Stimulated activated naive CD8-positive, alpha-beta T cell treated with anti-CD3 and anti-CD28 coated beads, Interleukin-15, amount 100 ng/mL, for 72 hours (primary cell): Measurements from ENCODE around the gene RGS19.

Experiments used
- ATAC-seq: fragments of 150-1000 bp; cut with Tn5 transposase; 2 replicates; pipeline ENCODE4 v1.10.0; 2021; ENCODE audit warnings: mild to moderate bottlenecking, moderate library complexity
- DNase-seq, 2 donors: peaks; one replicate each; pipeline ENCODE4 v3.0.0; 2021 to 2022
- H3K27ac Mint-ChIP-seq, 2 donors: one replicate each; pipeline ENCODE4 v1.8.0; 2022; ENCODE audit warnings: mild to moderate bottlenecking in 2 of 2, mixed read lengths in 2 of 2, moderate library complexity in 2 of 2
- H3K27me3 Mint-ChIP-seq: one replicate; pipeline ENCODE4 v1.8.0; 2022; ENCODE audit warnings: mixed read lengths
- H3K4me1 Mint-ChIP-seq: one replicate; pipeline ENCODE4 v1.8.0; 2022; ENCODE audit warnings: mild to moderate bottlenecking, mixed read lengths
- H3K4me3 Mint-ChIP-seq, 2 donors: one replicate each; pipeline ENCODE4 v1.8.0; 2022; ENCODE audit warnings: mild to moderate bottlenecking in 2 of 2, mixed read lengths in 2 of 2, moderate library complexity in 1 of 2
- H3K9me3 Mint-ChIP-seq, 2 donors: one replicate each; pipeline ENCODE4 v1.8.0; 2022; ENCODE audit warnings: mixed read lengths in 2 of 2

Gene RGS19

DNA sequence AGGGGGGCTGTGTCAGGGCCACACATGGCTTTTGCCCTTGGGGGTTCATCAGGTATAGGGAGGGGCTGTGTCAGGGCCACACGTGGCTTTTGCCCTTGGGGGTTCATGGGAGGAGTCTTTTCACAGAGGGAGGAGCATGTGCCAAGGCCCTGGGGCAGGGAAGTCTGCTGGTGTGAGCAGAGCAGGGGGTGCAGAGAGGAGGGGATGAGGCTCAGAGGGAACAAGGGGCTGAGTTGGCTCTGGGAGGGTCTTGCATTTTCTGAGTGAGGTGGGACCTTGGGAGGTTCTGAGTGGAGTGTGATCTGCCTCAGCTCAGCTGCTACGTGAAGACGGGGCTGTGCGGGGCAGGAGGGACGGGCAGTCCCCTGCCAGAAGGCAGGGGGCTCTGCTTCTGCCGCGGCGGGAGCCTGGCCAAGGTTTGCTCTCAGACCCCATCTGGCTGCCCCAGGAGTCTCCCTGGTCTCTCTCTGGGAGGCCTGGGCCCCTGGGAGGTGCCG, 23.9 kb downstream of the RGS19 start:
- no peaks in the 10 kb centered on the region for H3K9me3 Mint-ChIP-seq
- peaks cover 63% of the 10 kb centered on the region for H3K4me1 Mint-ChIP-seq
- ATAC-seq (no peak), DNase-seq (no peak)
- H3K27me3 Mint-ChIP-seq: peaks cover 51% of the 10 kb centered on the region
- peak overlapping the region in 1 of 2 donors; percentile 74 for H3K27ac Mint-ChIP-seq
- H3K4me3 Mint-ChIP-seq: no peak overlapping the region

- H3K9me3 Mint-ChIP-seq: no peaks in the 10 kb centered on the region
- no peak for DNase-seq
- H3K4me3 Mint-ChIP-seq: no peak overlapping the region
- H3K27ac Mint-ChIP-seq: peak overlapping the region in 1 of 2 donors; percentile 33
- ATAC-seq: no peak
- H3K4me1 Mint-ChIP-seq: peaks cover 57% of the 10 kb centered on the region
- H3K27me3 Mint-ChIP-seq: peaks cover 64% of the 10 kb centered on the region
Observed at GRCh38 chr20:64053841-64054661, 25.3 kb downstream of the RGS19 start.

DNA sequence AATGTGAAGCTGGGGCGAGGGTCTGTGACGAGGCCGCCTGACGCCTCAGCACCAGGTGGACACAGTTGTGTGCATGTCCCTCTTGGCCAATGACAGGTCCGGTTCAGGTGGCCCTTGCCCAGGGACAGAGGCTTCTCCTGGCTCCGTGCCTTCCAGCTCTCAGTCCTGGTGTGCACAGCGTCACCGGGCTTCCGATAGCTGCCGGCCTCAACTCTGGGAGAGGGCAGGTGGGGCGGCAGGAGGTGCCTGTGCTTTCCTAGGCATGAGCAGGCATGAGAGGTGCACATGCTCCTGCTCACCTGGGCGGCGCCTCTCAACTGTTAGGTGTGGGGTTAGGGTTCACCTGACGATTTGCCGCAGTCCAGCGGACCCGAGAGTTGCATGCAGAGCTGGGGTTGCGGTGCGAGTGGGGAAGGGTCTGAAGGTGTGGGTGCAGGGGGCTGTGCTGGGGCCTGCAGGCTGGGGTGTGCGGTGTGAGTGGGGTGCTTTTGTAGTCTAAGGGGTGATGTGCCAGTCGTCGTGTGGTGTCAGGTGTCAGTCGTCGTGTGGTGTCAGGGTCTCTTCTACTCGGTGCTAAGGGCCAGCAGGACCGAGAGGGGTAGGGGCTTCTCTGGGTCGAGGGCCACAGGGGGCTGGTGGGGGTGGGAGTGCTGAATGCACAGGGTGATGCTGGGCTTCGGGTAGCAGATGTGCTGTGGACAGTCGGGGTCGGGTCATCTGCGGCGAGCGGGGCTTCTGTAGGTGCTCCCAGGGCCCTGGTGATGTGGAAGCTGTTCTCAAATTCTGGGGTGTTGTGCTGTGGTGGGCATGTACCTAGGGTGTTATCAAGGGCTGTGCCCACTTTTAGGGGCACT, 26.1 kb downstream of the RGS19 start:
- no peak overlapping the region for H3K4me3 Mint-ChIP-seq
- H3K4me1 Mint-ChIP-seq: peaks cover 49% of the 10 kb centered on the region
- no peaks in the 10 kb centered on the region for H3K9me3 Mint-ChIP-seq
- no peak for DNase-seq
- no peak for ATAC-seq
- peaks cover 68% of the 10 kb centered on the region for H3K27me3 Mint-ChIP-seq
- H3K27ac Mint-ChIP-seq: no peak overlapping the region

DNA sequence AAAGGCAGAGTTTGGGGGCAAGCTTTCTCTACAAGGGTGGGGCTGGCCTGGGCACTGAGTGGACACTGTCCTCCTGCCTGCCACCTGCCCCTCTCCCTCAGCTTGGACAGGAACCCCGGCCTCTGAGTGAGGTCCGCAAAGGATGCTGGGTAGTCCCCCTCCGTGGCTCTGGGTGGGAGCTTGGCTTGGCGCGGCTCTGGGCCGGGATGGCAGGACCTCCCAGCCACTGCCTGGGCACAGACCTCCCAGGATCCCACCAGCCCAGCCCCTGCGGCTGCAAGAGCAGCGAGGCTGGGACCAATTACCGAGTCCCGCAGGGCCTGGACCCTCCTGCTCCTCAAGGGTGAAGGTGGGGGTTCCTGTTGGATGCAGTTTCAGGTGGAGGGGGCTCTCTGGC, 27.0 kb downstream of the RGS19 start:
- Mint-ChIP-seq H3K27me3 (peaks cover 76% of the 10 kb centered on the region), H3K27ac (no peak overlapping the region), H3K4me1 (peaks cover 40% of the 10 kb centered on the region), H3K9me3 (no peaks in the 10 kb centered on the region), H3K4me3 (no peak overlapping the region)
- ATAC-seq (no peak), DNase-seq (no peak)

DNA sequence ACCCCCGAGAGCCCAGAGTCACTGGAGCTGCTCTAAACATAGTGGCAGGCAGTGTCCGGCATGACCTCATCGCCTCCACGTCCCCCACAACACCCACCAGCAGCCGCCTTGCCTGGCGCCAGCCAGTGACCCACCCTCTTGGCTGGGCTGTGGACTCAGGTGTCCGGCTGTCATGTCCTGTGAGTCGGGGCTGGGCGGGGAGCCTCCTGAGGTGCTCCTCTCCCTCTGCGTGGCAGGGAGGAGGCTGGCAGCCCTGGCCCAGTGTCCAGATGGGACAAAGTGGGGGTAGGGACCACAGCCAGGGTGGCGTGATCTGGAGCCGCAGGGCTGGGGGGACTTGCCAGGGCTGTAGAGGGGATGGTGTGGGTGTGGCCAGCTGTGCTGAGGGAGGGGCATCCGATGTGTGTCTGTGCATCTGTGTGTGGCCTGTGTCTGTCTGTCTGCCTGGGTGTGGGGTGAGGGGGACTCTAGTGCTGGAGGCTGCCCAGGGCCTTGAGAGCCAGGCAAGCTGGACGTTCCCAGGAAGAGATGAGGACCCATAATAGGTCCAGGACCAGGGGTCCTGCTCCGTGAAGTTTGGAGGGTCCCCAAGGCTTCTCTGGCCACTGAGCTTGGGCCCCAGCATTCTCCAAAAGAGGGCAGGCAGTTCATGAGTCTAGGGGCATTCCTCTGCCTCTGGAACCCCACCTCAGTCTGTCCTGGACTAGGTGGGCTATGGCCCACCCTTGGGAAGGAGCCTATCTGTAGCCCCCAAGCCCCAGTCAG, 27.6 kb downstream of the RGS19 start:
- Mint-ChIP-seq H3K4me1 (peaks cover 38% of the 10 kb centered on the region), H3K4me3 (no peak overlapping the region), H3K27me3 (peaks cover 81% of the 10 kb centered on the region), H3K27ac (no peak overlapping the region), H3K9me3 (no peaks in the 10 kb centered on the region)
- DNase-seq (no peak), ATAC-seq (no peak)

- no peak for DNase-seq
- Mint-ChIP-seq H3K4me1 (peaks cover 38% of the 10 kb centered on the region), H3K9me3 (no peaks in the 10 kb centered on the region), H3K27me3 (peaks cover 88% of the 10 kb centered on the region), H3K4me3 (no peak overlapping the region), H3K27ac (no peak overlapping the region)
- ATAC-seq: no peak
Observed at GRCh38 chr20:64051033-64051452, 28.3 kb downstream of the RGS19 start.

GRCh38 chr20:64050261-64051032, 28.9 kb downstream of the RGS19 start:
- Mint-ChIP-seq H3K27ac (no peak overlapping the region), H3K4me1 (peaks cover 39% of the 10 kb centered on the region), H3K4me3 (peak overlapping the region; percentile 44 to 57), H3K9me3 (no peaks in the 10 kb centered on the region), H3K27me3 (peaks cover 91% of the 10 kb centered on the region)
- no peak for DNase-seq
- ATAC-seq: peak; percentile 4

- H3K27ac Mint-ChIP-seq: no peak overlapping the region
- no peak for ATAC-seq
- no peaks in the 10 kb centered on the region for H3K9me3 Mint-ChIP-seq
- DNase-seq: no peak
- peaks cover 38% of the 10 kb centered on the region for H3K4me1 Mint-ChIP-seq
- peaks cover 85% of the 10 kb centered on the region for H3K27me3 Mint-ChIP-seq
- peak overlapping the region; percentile 56 to 64 for H3K4me3 Mint-ChIP-seq
Observed at GRCh38 chr20:64049878-64050260, 29.4 kb downstream of the RGS19 start.

GRCh38 chr20:64049060-64049877, 30.0 kb downstream of the RGS19 start, which contains the start of gene SOX18:
Gene SOX18, minus strand, starts transcription at chr20:64049639. Its CDS starts 123 bp downstream, at chr20:64049516.
- H3K9me3 Mint-ChIP-seq: no peaks in the 10 kb centered on the region
- peaks cover 79% of the 10 kb centered on the region for H3K27me3 Mint-ChIP-seq
- peaks cover 33% of the 10 kb centered on the region for H3K4me1 Mint-ChIP-seq
- peak within 1 kb of the TSS; percentile 80 to 81 for H3K4me3 Mint-ChIP-seq
- H3K27ac Mint-ChIP-seq: no peak within 1 kb of the TSS
- peak; percentile 71 for ATAC-seq
- peak in 1 of 2 donors; percentile 64 for DNase-seq

DNA sequence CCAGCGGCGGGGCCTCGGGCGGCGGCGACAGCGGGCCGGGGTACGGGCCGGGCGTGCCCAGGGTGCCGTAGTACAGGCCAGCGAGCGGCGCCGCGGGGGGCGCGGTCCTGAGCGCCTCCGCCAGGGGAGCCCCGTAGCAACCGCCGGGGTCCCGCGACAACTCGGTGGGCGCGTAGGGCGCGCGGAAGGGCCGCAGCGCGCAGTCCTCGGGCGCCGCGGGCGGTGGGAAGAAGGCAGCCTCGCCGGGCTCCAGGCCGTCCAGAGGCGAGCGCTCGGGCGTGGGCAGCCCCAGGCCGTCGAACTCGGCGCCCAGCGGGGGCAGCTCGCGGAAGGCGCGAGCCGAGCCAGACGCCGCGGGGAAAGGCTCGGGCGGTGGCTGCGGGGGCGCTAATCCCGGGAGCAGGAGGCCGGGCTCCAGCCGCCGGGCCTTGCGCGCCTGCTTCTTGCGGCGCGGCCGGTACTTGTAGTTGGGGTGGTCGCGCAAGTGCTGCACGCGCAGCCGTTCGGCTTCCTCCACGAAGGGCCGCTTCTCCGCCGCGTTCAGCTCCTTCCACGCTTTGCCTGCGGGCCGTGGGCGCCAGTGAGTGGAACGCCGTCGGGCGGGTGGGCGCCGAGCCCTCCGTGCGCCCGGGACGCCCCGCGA, 30.8 kb downstream of the RGS19 start:
- Mint-ChIP-seq H3K4me1 (peaks cover 27% of the 10 kb centered on the region), H3K27me3 (peaks cover 72% of the 10 kb centered on the region), H3K9me3 (no peaks in the 10 kb centered on the region), H3K4me3 (peak overlapping the region in 1 of 2 donors; percentile 15), H3K27ac (no peak overlapping the region)
- no peak for DNase-seq
- peak; percentile 10 for ATAC-seq

DNA sequence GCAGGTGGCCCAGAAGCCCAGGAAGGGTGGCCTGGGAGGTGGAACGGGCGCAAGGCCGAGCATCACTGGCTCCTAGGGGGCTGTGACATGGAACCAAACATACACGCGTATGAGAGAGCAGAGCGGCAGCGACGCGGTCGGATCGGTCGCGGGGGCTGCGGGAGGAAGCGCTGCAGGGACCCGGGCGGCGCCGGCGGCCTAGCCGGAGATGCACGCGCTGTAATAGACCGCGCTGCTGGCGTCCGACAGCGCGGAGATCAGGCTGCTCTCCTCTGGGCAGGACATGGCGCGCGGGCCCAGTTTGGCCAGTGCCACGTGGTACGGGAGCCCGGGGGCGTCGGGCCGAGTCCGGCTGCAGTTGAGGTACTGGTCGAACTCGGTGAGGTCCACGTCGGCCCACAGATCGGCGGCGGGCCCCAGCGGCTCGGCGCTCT, 31.3 kb downstream of the RGS19 start:
- Mint-ChIP-seq H3K27me3 (peaks cover 67% of the 10 kb centered on the region), H3K4me3 (peak overlapping the region in 1 of 2 donors; percentile 31), H3K27ac (no peak overlapping the region), H3K4me1 (peaks cover 22% of the 10 kb centered on the region), H3K9me3 (no peaks in the 10 kb centered on the region)
- no peak for DNase-seq
- ATAC-seq: no peak

DNA sequence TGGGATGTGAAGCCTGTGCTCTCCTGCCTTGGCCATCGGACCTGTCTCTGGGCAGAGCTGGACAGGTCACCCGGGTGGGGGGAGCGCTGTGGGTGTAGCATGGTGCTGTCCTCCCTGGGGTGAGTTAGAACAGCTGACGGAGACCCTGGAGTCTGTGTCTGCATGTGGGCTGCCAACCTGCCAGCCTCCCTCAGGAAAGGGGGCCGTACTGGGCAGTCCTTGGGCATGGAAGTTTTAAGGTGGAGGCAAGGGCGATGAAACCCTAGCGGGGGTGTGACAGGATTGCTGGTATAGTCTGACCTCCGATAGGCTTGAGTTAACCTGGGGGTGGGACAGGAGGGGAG, 32.3 kb downstream of the RGS19 start:
- Mint-ChIP-seq H3K4me3 (no peak overlapping the region), H3K27me3 (peaks cover 57% of the 10 kb centered on the region), H3K4me1 (peaks cover 25% of the 10 kb centered on the region), H3K27ac (no peak overlapping the region), H3K9me3 (no peaks in the 10 kb centered on the region)
- no peak for ATAC-seq
- DNase-seq: no peak

GRCh38 chr20:64045346-64046011, 33.8 kb downstream of the RGS19 start:
- no peaks in the 10 kb centered on the region for H3K9me3 Mint-ChIP-seq
- ATAC-seq: no peak
- H3K27ac Mint-ChIP-seq: no peak overlapping the region

More at GRCh38 chr20:64045346-64046011, 33.8 kb downstream of the RGS19 start:
- Mint-ChIP-seq H3K27me3 (peaks cover 42% of the 10 kb centered on the region), H3K4me3 (no peak overlapping the region), H3K4me1 (peaks cover 41% of the 10 kb centered on the region)
- DNase-seq: no peak
